GOT3 (cell line): ENCODE data around the gene PLVAP.

Source experiments
- DNase-seq: peaks from one replicate; lab custom pipeline; 2025; ENCODE audit warnings: mixed read lengths; lab: John Stamatoyannopoulos, UW

PLVAP gene

GRCh38 chr19:17321655-17322489, 55.3 kb downstream of the PLVAP start:
- DNase-seq, result no peak

- no peak for DNase-seq
Measured at GRCh38 chr19:17320435-17320834, 56.7 kb downstream of the PLVAP start.

GRCh38 chr19:17319473-17320238, 57.5 kb downstream of the PLVAP start:
- no peak for DNase-seq

GRCh38 chr19:17318966-17319365, 58.2 kb downstream of the PLVAP start:
- DNase-seq, result no peak

GRCh38 chr19:17314007-17314593, 63.0 kb downstream of the PLVAP start:
- DNase-seq, result no peak

- no peak for DNase-seq
Measured at GRCh38 chr19:17312189-17313113, 64.7 kb downstream of the PLVAP start.

GRCh38 chr19:17311455-17312188, 65.5 kb downstream of the PLVAP start:
- DNase-seq, result no peak

GRCh38 chr19:17309965-17310461, 67.1 kb downstream of the PLVAP start:
- DNase-seq, result no peak

GRCh38 chr19:17309198-17309964, 67.8 kb downstream of the PLVAP start, which contains the start of gene DDA1:
Gene DDA1, plus strand, starts transcription at chr19:17309563. Its CDS starts 92 bp downstream, at chr19:17309655.
- peak; percentile 95 for DNase-seq

- DNase-seq, result no peak
Measured at GRCh38 chr19:17307876-17308377, 69.2 kb downstream of the PLVAP start.

GRCh38 chr19:17306285-17306714, 70.8 kb downstream of the PLVAP start:
- DNase-seq, result no peak

- peak; percentile 96 for DNase-seq
Measured at GRCh38 chr19:17305517-17306284, 71.4 kb downstream of the PLVAP start, which contains the start of gene MRPL34. Gene MRPL34, plus strand, starts transcription at chr19:17305872. Its CDS starts 21 bp downstream, at chr19:17305893.

GRCh38 chr19:17305216-17305516, 72.0 kb downstream of the PLVAP start:
- DNase-seq, result no peak

GRCh38 chr19:17304386-17305215, 72.5 kb downstream of the PLVAP start:
- no peak for DNase-seq

GRCh38 chr19:17303940-17304267, 73.2 kb downstream of the PLVAP start:
- DNase-seq, result no peak

- DNase-seq, result peak; percentile 80
Measured at GRCh38 chr19:17303167-17303939, 73.8 kb downstream of the PLVAP start, which contains the start of gene ABHD8. Gene ABHD8, minus strand, starts transcription at chr19:17303425. Its CDS starts 1,809 bp downstream, at chr19:17301616.
